Right lobe of liver (tissue), 4 donors: ENCODE data around the gene AKR1B15.

ENCODE experiments used
- CTCF ChIP-seq, 4 donors: fragments of 200-600 bp in 3 of 4; fragments of 450-650 bp in 1 of 4; IDR thresholded peaks; one replicate each; pipeline versions ENCODE4 v1.5.1 to v1.8.0; 2016 to 2022; ENCODE audit warnings: antibody characterized with exemption in 4 of 4, mild to moderate bottlenecking in 2 of 4
- POLR2A ChIP-seq: fragments of 450-650 bp; IDR thresholded peaks from one replicate; pipeline ENCODE4 v1.6.1; 2017; ENCODE audit warnings: antibody characterized with exemption, mild to moderate bottlenecking
- donor health status: DM: no; HTN: no; CAD: no.
- donor health status: DM: no; HTN: no; CAD: no.
- donor health status: DM: no; HTN: yes; CAD: no.

DNA sequence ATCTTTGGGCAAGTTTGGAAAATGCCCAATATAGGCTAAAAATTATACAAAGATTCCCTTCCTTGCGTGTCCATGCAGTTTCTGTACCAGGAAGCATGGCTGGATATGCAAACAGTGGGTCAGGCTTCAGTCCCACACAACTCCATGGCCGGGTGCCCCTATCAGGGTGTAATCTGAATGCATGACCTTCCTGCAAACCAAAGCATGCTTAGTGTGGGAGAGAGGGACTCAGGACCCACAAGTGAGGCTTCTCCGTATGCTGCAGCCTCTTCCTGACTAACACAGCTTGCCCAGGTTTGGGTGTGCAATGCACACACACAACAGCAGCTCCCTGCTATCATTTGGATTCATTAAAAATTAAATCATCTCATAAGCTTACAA, 13.0 kb upstream of the AKR1B15 start:
- TF ChIP-seq CTCF (IDR thresholded peaks at IDR 0.05) (no peak), POLR2A (no peak)
